ENCODE results near the gene PTPN6. TPM values are rescaled to one million over a fixed set of nuclear protein-coding genes. Genes with fewer than 3 reads are reported as not detected.

PTPN6 gene
- total and polyA plus RNA-seq, 2 of the 13 experiments (the other 11 are each of a cell fraction or from before 2014, with no cell fraction given): 10.5 to 10.6 TPM

DNA sequence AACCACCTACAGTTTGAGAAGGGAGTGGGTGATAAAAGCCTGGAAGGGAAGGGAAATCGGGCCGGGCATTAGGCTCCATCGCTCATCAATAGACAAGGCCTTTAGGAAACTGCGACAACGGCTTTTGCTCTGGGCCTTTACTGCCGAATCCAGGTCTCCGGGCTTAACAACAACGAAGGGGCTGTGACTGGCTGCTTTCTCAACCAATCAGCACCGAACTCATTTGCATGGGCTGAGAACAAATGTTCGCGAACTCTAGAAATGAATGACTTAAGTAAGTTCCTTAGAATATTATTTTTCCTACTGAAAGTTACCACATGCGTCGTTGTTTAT is 7.8 kb upstream of the PTPN6 start (continued):
- TF ChIP-seq SAFB2 (CRISPR knock-in tag; IDR thresholded peaks at IDR 0.05; ENCODE audit: borderline replicate concordance, low read depth) (no peak), CEBPB (IDR thresholded peaks at IDR 0.05; ENCODE audit: borderline replicate concordance, low read depth, low read length) (no peak), NFRKB (IDR thresholded peaks at IDR 0.05) (no peak), NRL (CRISPR knock-in tag; IDR thresholded peaks at IDR 0.05; ENCODE audit: borderline replicate concordance) (no peak), GLI4 (CRISPR knock-in tag; IDR thresholded peaks at IDR 0.05; ENCODE audit: borderline replicate concordance) (no peak), RBM39 (IDR thresholded peaks at IDR 0.05; ENCODE audit: low read depth, low read length, poor library complexity, severe bottlenecking) (peak; percentile 3), SP5 (CRISPR knock-in tag; IDR thresholded peaks at IDR 0.05; ENCODE audit: borderline replicate concordance, low read depth) (no peak), ZNF138 (CRISPR knock-in tag; IDR thresholded peaks at IDR 0.05; ENCODE audit: low read depth) (no peak), SP2 (CRISPR knock-in tag; IDR thresholded peaks at IDR 0.05) (peak; percentile 56; the same call in 1 of the 2 replicates), ZNF530 (CRISPR knock-in tag; IDR thresholded peaks at IDR 0.05; ENCODE audit: low read depth) (no peak), SMC3 (IDR thresholded peaks at IDR 0.05; ENCODE audit: low read length) (peak; percentile 4; the same call in 1 of the 2 replicates), ELF4 (CRISPR knock-in tag; IDR thresholded peaks at IDR 0.05; ENCODE audit: borderline replicate concordance) (no peak; the same call in 1 of the 2 replicates), TRIM24 (CRISPR knock-in tag; IDR thresholded peaks at IDR 0.05) (no peak), FLYWCH1 (CRISPR knock-in tag; IDR thresholded peaks at IDR 0.05) (no peak), ZNF781 (CRISPR knock-in tag; IDR thresholded peaks at IDR 0.05; ENCODE audit: borderline replicate concordance, not compliant biosample characterization) (peak; percentile 12), ZNF543 (CRISPR knock-in tag; IDR thresholded peaks at IDR 0.05) (no peak), ZKSCAN1 (IDR thresholded peaks at IDR 0.05; ENCODE audit: low read length) (no peak), ZFY (CRISPR knock-in tag; IDR thresholded peaks at IDR 0.05) (peak; percentile 72), RARA (CRISPR knock-in tag; IDR thresholded peaks at IDR 0.05) (no peak), ZNF563 (CRISPR knock-in tag; IDR thresholded peaks at IDR 0.05) (no peak), NONO (IDR thresholded peaks at IDR 0.05) (no peak), NONO (CRISPR knock-in tag; conservative IDR thresholded peaks at IDR 0.05) (no peak), NFYB (CRISPR knock-in tag; IDR thresholded peaks at IDR 0.05) (peak; percentile 79), RFX5 (IDR thresholded peaks at IDR 0.05; ENCODE audit: low read depth, low read length) (peak; percentile 89), KLF11 (CRISPR knock-in tag; IDR thresholded peaks at IDR 0.05) (no peak)
- TF ChIP-seq, protein P1, sequence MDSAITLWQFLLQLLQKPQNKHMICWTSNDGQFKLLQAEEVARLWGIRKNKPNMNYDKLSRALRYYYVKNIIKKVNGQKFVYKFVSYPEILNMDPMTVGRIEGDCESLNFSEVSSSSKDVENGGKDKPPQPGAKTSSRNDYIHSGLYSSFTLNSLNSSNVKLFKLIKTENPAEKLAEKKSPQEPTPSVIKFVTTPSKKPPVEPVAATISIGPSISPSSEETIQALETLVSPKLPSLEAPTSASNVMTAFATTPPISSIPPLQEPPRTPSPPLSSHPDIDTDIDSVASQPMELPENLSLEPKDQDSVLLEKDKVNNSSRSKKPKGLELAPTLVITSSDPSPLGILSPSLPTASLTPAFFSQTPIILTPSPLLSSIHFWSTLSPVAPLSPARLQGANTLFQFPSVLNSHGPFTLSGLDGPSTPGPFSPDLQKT (CRISPR knock-in tag; IDR thresholded peaks at IDR 0.05; ENCODE audit: borderline replicate concordance): no peak
- TF ChIP-seq, protein P2, sequence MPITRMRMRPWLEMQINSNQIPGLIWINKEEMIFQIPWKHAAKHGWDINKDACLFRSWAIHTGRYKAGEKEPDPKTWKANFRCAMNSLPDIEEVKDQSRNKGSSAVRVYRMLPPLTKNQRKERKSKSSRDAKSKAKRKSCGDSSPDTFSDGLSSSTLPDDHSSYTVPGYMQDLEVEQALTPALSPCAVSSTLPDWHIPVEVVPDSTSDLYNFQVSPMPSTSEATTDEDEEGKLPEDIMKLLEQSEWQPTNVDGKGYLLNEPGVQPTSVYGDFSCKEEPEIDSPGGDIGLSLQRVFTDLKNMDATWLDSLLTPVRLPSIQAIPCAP (CRISPR knock-in tag; IDR thresholded peaks at IDR 0.05; ENCODE audit: low read depth): no peak
- TF ChIP-seq, protein P3, sequence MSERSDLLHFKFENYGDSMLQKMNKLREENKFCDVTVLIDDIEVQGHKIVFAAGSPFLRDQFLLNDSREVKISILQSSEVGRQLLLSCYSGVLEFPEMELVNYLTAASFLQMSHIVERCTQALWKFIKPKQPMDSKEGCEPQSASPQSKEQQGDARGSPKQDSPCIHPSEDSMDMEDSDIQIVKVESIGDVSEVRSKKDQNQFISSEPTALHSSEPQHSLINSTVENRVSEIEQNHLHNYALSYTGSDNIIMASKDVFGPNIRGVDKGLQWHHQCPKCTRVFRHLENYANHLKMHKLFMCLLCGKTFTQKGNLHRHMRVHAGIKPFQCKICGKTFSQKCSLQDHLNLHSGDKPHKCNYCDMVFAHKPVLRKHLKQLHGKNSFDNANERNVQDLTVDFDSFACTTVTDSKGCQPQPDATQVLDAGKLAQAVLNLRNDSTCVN (CRISPR knock-in tag; IDR thresholded peaks at IDR 0.05; ENCODE audit: borderline replicate concordance): no peak
- TF ChIP-seq, protein P4, sequence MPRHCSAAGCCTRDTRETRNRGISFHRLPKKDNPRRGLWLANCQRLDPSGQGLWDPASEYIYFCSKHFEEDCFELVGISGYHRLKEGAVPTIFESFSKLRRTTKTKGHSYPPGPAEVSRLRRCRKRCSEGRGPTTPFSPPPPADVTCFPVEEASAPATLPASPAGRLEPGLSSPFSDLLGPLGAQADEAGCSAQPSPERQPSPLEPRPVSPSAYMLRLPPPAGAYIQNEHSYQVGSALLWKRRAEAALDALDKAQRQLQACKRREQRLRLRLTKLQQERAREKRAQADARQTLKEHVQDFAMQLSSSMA (CRISPR knock-in tag; IDR thresholded peaks at IDR 0.05): no peak
- TF ChIP-seq, protein P5, sequence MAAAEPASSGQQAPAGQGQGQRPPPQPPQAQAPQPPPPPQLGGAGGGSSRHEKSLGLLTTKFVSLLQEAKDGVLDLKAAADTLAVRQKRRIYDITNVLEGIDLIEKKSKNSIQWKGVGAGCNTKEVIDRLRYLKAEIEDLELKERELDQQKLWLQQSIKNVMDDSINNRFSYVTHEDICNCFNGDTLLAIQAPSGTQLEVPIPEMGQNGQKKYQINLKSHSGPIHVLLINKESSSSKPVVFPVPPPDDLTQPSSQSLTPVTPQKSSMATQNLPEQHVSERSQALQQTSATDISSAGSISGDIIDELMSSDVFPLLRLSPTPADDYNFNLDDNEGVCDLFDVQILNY (CRISPR knock-in tag; conservative IDR thresholded peaks at IDR 0.05): no peak
